ENCODE data around the gene IL22RA2. TPM values are rescaled to one million over a fixed set of nuclear protein-coding genes. Genes with fewer than 3 reads are reported as not detected.
A peak's percentile ranks its signal among the peaks of the same experiment; 100 is the strongest.

Gene IL22RA2
- total and polyA plus RNA-seq, 9 of the 15 experiments (the other 6 are each of a cell fraction or from before 2014, with no cell fraction given): 0.03 TPM; not detected in 8

- TF ChIP-seq GTF2F1 (IDR thresholded peaks at IDR 0.05; ENCODE audit: low read depth, low read length) (no peak), E2F6 (IDR thresholded peaks at IDR 0.05; ENCODE audit: borderline replicate concordance in 1 of 2, extremely low read depth in 1 of 2, insufficient read depth in 1 of 2, insufficient read length in 1 of 2, low read depth in 1 of 2, low read length in 1 of 2, poor library complexity in 1 of 2, severe bottlenecking in 1 of 2) (no peak), HBP1 (CRISPR knock-in tag; IDR thresholded peaks at IDR 0.05) (no peak), RREB1 (CRISPR knock-in tag; IDR thresholded peaks at IDR 0.05) (no peak), ESRRB (CRISPR knock-in tag; IDR thresholded peaks at IDR 0.05; ENCODE audit: borderline replicate concordance) (no peak)
- TF ChIP-seq, protein P1, sequence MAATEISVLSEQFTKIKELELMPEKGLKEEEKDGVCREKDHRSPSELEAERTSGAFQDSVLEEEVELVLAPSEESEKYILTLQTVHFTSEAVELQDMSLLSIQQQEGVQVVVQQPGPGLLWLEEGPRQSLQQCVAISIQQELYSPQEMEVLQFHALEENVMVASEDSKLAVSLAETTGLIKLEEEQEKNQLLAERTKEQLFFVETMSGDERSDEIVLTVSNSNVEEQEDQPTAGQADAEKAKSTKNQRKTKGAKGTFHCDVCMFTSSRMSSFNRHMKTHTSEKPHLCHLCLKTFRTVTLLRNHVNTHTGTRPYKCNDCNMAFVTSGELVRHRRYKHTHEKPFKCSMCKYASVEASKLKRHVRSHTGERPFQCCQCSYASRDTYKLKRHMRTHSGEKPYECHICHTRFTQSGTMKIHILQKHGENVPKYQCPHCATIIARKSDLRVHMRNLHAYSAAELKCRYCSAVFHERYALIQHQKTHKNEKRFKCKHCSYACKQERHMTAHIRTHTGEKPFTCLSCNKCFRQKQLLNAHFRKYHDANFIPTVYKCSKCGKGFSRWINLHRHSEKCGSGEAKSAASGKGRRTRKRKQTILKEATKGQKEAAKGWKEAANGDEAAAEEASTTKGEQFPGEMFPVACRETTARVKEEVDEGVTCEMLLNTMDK (IDR thresholded peaks at IDR 0.05; ENCODE audit: borderline replicate concordance, insufficient read depth, low read depth, low read length, poor library complexity, severe bottlenecking): peak; percentile 66
- TF ChIP-seq, protein P2, sequence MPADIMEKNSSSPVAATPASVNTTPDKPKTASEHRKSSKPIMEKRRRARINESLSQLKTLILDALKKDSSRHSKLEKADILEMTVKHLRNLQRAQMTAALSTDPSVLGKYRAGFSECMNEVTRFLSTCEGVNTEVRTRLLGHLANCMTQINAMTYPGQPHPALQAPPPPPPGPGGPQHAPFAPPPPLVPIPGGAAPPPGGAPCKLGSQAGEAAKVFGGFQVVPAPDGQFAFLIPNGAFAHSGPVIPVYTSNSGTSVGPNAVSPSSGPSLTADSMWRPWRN (IDR thresholded peaks at IDR 0.05; ENCODE audit: low read depth): no peak
- TF ChIP-seq, protein P3, sequence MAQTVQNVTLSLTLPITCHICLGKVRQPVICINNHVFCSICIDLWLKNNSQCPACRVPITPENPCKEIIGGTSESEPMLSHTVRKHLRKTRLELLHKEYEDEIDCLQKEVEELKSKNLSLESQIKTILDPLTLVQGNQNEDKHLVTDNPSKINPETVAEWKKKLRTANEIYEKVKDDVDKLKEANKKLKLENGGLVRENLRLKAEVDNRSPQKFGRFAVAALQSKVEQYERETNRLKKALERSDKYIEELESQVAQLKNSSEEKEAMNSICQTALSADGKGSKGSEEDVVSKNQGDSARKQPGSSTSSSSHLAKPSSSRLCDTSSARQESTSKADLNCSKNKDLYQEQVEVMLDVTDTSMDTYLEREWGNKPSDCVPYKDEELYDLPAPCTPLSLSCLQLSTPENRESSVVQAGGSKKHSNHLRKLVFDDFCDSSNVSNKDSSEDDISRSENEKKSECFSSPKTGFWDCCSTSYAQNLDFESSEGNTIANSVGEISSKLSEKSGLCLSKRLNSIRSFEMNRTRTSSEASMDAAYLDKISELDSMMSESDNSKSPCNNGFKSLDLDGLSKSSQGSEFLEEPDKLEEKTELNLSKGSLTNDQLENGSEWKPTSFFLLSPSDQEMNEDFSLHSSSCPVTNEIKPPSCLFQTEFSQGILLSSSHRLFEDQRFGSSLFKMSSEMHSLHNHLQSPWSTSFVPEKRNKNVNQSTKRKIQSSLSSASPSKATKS (CRISPR knock-in tag; IDR thresholded peaks at IDR 0.05): no peak
Observed at GRCh38 chr6:137192821-137193220, 19.4 kb upstream of the IL22RA2 start (continued).

All from K562 (cell line).